ENCODE measurements around the gene AGBL1.

DNA sequence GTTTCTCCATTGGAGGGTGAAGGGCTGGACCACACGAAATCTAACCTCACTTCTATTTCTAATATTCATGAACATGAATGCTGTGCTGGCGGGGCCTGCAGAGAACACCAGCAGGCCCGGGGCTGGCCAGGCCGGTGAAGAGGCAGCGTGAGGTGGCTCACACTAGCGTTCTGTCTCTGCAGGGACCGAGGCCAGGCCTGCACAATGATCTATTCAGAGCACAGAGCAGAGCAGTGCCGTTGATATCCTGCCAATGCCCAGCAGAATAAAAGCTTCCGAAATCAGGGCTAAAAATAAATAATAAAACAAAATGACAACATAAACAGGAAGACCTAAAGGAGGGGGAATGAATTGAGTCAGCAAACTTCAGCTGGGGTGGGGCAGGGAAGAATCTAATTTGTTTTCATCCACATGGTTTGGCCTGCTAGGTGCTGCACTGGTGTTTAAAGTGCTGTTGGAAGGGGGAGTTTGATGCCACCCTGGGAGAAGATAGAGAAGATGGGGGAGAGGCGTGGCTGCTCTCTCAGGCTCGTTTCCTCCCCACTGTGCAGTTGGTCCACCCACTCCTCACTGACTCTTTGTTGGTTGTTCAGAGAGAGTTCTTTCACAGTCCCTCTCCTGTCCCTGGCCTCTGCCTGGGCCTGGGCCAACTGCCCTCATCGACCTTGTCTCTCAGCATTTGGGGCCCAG lies 837.1 kb downstream of the AGBL1 start:
- TF ChIP-seq EZH2 (IDR thresholded peaks at IDR 0.05; ENCODE audit: borderline replicate concordance, low read depth, low read length, severe bottlenecking) (no peak), POLR2AphosphoS5 (IDR thresholded peaks at IDR 0.05; ENCODE audit: insufficient read depth, low read depth, low read length) (no peak), POLR2A (IDR thresholded peaks at IDR 0.05; ENCODE audit: low read depth, low read length) (no peak), MAX (IDR thresholded peaks at IDR 0.05; ENCODE audit: insufficient read depth, insufficient read length) (no peak), FOS (IDR thresholded peaks at IDR 0.05; ENCODE audit: borderline replicate concordance, insufficient read depth, low read length) (no peak)
- TF ChIP-seq, protein P1, sequence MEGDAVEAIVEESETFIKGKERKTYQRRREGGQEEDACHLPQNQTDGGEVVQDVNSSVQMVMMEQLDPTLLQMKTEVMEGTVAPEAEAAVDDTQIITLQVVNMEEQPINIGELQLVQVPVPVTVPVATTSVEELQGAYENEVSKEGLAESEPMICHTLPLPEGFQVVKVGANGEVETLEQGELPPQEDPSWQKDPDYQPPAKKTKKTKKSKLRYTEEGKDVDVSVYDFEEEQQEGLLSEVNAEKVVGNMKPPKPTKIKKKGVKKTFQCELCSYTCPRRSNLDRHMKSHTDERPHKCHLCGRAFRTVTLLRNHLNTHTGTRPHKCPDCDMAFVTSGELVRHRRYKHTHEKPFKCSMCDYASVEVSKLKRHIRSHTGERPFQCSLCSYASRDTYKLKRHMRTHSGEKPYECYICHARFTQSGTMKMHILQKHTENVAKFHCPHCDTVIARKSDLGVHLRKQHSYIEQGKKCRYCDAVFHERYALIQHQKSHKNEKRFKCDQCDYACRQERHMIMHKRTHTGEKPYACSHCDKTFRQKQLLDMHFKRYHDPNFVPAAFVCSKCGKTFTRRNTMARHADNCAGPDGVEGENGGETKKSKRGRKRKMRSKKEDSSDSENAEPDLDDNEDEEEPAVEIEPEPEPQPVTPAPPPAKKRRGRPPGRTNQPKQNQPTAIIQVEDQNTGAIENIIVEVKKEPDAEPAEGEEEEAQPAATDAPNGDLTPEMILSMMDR (IDR thresholded peaks at IDR 0.05; ENCODE audit: extremely low read depth in 1 of 2, insufficient read depth in 1 of 2, low read depth in 1 of 2, low read length in 2 of 2) = no peak

All from endothelial cell of umbilical vein (primary cell).